ENCODE measurements around the gene CLCN1. TPM values are rescaled to one million over a fixed set of nuclear protein-coding genes. Genes with fewer than 3 reads are reported as not detected.

The CLCN1 gene
- polyA plus RNA-seq, 1 donor: 0.35 TPM

DNA sequence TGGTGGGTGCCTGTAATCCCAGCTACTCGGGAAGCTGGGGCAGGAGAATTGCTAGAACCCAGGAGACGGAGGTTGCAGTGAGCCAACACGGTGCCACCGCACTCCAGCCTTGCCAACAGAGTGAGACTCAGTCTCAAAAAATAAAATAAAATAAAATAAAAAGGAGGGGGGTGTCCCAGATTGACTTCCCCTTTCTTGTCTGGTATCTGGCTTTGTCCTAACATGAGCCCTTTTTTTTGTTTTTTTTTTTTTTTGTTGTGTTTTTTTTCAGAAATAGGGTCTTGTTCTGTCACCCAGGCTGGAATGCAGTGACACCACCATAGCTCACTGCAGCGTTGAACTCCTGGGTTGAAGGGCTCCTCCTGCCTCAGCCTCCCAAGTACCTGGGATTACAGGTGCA, 23.0 kb upstream of the CLCN1 start:
- DNase-seq: no peak

DNA sequence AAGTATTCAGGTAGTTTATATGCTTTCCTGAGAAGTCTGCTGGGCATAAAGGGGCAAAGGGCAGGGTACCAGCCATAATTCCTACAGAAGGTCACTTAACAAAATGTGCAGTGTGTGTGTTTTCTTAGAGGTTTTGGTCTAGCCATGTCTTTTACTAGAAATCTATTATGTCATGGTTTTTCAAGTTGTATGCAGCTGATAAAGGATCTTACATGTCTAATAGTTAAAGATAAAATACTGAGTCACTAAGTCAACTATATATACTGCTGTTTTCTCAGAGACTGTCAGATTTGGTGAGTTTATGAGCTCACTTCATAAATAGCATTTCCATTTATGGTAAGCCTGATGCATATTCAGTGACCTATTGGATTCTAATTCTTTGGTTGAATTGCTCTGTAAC, 20.0 kb upstream of the CLCN1 start:
- no peak for DNase-seq

DNA sequence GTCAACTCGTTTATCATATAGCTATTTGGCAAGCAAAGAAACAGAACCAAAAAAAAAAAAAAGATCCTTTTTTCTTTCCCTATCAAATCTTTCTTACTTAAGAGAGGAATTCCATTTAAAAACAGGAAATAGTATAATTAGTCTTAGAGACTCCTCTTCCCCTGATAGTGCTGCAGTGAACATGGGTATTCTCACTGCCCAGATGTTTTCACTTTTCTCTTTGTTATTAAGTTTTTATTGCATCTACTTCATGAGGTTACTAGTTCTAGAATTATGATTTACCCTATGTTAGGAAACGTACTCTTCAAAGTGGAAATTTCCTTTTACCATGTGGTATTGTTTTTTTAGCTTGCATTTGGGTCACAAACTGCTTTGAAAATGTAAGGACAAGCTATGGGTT, 19.2 kb upstream of the CLCN1 start:
- DNase-seq: no peak

DNA sequence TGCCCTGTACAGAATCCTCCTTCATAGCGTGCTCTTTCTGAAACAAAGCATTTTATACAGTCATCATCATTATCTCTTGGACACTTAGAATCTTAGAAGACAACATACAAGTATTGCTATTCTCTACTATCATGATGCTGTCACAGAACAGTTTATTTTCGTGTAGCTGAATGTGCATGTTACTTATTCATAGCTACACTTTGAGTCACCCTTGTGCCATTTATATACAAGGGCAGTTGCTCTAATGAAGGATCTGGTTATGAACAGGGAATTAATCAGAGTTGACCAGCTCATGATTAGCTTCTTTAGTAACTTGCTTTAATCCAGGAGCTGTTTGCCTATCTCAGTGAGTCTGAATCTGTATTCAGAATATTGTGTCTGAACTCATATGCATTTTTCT, 16.6 kb upstream of the CLCN1 start:
- DNase-seq: no peak

DNA sequence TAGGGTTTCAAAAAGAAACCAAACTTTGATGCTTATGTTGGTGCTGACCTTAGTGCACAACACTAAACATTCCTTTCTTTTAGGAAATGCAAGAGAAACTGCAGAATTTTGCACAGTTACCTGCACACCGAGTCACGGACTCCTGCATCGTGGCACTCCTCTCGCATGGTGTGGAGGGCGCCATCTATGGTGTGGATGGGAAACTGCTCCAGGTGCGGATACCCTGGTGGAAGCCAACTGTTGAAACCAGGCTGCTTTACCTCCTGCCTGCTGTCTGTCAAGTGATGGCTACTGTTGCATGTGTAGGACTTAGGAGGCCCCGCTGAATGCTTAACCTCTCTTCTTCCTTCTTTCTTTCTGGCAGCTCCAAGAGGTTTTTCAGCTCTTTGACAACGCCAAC, 16.1 kb upstream of the CLCN1 start:
- no peak for DNase-seq

DNA sequence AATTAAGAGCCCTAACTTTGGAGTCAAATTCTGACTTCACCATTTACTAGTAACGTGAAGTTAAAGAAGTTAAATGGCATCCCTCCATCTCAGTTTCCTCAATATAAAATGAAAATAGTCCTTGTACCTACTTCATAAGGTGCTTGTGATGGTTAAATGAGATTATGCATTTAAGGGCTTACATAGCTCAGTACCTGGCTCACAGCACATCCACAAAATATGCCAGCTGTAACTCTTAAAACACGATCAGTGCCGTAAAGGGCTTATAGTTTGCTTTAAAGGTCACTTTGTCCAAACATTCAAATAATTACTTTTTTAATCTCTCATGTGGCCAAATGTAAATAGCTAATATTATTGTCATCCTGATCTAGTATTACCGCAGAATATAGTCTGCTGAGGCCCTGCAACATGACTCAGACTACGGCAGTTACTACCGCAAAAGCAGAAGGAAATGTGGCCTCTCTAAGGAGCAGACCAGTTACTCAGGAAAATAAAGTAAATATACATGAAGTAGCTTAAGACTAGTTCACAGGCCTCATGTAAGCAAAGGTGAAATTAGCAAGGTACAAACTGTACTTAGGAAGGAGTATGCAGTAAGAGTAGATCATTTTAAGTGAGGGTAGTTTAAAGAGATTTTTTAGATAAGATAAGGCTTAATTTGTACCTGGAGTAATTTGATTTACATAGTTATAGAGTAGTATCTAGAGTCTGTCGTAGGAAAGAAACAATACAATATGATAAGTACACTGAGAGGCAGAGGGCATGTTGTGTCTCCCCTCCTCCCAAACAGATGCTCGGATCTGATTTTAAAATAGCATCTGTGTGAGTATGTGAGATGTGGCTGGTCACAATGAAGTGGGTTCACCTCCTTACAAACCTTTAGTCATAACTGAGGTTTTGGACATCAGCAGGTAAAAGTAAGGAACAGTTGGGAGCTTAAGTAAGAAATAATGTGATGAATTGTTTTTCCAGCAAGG, 14.7 kb upstream of the CLCN1 start:
- no peak for DNase-seq

DNA sequence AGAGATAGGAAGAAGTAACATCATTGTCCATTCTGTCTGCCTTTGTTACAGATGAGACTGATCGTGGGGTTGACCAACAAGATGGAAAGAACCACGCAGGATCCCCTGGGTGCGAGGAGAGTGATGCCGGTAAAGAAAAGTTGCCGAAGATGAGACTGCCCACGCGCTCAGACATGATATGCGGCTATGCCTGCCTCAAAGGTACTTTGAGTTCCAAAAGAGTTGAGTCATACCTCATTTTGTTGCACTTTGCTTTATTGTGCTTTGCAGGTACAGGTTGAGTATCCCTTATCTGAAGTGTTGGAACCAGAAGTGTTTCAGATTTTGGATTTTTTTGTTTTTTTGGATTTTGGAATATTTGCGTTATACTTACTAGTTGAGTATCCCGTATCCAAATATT, 12.2 kb upstream of the CLCN1 start:
- no peak for DNase-seq

DNA sequence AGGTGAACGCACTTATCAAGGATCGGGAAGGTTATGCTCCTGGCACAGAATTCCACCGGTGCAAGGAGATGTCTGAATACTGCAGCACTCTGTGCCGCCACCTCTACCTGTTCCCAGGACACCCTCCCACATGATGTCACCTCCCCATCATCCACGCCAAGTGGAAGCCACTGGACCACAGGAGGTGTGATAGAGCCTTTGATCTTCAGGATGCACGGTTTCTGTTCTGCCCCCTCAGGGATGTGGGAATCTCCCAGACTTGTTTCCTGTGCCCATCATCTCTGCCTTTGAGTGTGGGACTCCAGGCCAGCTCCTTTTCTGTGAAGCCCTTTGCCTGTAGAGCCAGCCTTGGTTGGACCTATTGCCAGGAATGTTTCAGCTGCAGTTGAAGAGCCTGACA, 11.0 kb upstream of the CLCN1 start:
- DNase-seq: no peak

DNA sequence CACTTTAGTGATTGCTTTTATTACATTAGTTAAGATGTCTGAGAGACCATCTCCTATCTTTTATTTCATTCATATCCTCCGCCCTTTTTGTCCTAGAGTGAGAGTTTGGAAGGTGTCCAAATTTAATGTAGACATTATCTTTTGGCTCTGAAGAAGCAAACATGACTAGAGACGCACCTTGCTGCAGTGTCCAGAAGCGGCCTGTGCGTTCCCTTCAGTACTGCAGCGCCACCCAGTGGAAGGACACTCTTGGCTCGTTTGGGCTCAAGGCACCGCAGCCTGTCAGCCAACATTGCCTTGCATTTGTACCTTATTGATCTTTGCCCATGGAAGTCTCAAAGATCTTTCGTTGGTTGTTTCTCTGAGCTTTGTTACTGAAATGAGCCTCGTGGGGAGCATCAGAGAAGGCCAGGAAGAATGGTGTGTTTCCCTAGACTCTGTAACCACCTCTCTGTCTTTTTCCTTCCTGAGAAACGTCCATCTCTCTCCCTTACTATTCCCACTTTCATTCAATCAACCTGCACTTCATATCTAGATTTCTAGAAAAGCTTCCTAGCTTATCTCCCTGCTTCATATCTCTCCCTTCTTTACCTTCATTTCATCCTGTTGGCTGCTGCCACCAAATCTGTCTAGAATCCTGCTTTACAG, 10.4 kb upstream of the CLCN1 start:
- no peak for DNase-seq

DNA sequence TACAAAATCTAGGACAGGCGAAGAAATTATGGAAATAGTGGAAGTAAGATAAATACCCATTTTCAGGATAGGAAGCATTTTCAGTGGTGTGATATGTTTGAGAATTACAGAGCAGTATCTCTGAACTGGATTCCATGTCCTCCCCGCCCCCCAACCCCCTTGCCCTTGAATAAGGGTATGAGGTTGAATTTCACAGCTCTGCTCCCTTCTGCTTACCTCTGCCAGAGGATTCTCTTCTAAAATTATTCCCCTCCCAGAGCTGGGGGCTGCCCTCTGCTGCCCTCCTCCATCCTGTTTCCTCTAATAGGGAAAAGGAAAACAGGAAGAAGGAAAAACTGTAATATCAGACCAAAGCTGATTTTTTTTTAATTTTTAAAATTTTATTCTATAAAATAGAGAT, 7.3 kb upstream of the CLCN1 start:
- no peak for DNase-seq

DNA sequence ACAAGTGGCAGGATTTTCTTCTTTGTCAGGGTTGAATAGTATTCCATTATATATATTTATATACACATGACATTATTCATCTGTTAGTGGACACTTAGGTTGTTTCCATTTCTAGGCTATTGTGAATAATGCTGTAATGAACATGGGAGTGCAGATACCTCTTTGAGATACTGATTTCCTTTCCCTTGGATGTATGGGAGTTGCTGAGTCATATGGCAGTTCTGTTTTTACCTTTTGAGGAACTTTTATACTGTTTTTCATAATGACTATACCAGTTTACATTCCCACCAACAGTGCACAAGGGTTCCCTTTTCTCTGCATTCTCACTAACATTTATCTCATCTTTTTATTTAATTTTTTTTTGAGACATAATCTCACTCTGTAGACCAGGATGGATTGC, 1.8 kb upstream of the CLCN1 start:
- no peak for DNase-seq

DNA sequence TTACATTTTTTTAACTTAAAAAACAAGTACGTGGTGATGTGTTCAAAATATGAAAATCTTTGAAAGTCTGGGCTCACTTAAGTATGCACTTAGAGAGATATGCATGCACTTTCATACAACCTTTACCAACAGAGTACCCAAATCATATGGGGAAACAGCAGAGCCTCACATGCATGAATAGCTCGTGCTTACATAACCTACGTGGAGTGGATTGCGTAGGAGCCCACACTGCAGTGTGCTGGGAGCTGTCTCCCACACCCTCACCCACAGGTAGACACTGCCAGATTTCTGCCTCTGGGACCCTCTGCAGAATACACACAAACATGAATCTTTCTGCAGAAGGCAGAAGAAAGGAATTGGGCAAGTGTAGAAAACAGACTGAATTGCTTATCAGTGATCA, 581 bp downstream of the CLCN1 start:
- DNase-seq: no peak

DNA sequence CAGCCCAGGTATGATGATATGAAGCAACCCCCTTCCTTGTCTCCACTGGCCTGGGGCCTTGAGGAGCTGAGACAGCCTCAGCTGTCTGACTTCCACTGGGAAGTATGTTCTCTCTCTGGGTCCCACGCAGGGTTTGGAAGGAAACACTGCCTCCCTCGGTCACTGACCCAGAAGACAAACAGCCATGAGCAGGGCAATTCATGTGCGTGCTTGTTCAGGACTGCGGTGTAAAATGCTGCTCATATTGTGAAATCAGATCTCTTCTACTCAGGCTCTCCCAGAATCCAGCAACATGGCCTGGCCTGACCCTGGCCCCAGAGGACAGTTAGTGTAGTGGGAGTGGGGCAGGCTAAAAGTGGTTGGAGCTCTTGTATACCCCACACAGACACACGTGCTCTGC, 2.8 kb downstream of the CLCN1 start:
- peak; percentile 5 for DNase-seq

DNA sequence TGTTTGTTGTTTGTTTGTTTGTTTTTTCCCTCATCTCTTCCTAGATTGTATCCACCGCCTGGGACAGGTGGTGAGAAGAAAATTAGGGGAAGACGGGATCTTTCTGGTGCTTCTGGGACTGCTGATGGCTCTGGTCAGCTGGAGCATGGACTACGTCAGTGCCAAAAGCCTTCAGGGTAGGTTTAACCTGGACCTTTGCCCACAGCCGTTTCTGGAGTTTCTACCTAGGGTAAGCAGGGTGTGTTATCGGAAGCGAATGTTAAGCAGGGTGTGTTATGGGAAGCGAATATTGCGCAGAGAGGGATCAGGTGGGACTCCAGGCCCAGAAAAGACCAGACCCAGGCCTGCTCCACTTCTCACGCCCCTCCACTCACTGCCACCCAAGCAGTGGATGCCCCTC, 4.7 kb downstream of the CLCN1 start:
- no peak for DNase-seq

DNA sequence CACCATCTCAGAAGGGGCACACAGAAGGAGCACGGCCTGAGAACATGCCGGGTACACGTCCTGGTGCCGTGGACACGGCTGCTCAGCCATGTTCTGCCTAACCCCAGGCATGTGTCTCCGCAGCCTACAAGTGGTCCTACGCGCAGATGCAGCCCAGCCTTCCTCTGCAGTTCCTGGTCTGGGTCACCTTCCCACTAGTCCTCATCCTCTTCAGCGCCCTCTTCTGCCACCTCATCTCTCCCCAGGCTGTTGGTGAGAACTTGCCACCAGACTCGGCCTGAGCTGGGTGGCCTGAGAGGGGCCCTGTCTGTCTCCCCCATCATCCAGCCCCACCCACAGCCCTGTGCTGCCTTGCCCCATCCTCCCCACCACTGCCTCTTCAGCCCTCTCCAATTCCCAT, 5.3 kb downstream of the CLCN1 start:
- DNase-seq: no peak

DNA sequence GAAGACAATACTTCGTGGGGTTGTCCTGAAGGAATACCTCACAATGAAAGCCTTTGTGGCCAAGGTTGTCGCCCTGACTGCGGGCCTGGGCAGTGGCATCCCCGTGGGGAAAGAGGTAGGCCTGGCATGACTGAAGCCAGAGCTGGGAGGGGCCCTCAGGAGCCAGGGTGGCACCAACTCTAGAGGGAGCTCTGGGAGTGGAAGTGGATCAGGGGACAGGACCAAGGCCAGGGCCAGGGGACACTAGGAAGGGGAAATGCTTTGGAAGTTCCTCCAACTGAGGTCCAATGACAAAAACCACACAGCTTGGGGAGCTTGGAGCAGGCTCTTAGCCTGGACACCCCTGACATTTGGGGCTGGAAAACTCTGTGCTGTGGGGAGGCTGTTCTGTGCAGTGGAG, 5.8 kb downstream of the CLCN1 start:
- no peak for DNase-seq

DNA sequence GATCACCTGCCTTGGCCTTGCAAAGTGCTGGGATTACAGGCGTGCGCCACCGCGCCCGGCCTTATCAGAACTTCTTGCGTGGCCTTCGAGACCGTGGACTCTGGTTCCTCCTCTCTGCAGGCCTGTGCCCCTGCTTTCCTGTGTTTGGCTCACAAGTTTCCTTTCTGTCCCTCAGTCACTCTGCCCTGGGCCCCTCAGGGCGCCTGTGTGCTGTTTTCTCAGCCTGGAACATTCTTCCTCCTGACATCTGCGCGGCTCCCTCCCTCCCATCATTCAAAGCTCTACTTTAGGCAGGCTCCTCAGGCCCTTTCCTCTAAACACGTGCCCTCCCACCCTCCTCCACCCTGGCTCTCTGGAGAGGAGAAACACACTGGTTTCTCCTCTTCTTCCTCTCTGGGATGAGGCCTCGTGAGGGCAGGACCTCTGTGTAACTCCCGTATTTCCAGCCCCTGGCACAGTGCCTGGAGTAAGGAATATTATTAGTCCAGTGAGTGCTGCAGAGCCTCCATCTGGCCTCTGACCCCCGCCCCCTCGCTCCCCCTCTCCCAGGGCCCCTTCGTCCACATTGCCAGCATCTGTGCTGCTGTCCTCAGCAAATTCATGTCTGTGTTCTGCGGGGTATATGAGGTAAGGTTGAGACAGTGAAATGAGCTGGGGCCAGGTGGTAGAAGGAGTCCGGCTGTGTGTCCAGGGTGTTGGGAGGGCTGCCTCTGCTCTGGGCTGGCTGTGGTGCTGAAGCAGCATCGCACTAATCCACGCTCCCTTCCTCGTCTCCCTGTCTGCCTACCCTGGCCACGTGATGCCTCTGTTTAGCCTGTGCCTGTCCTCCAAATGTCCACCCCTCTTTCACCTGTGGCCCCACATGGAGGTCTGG, 7.1 kb downstream of the CLCN1 start:
- DNase-seq: peak; percentile 34

DNA sequence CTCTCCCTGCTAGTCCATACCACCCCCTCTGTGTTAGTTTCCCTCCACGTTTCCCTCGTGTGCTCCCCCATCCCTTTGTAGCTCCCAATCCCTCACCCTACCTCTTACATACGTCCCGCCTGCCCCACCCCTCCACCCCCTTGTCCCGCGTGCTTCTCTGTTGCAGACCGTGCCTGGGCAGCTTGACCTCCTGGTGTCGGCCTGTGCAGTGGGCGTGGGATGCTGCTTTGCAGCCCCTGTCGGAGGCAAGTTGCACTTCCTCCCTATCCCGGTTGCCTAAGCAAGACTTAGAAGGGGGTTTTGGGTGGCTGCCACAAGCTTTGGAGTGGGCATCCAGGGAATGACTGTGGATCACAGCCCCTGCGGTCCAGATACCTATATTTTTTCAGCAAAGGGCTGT, 7.7 kb downstream of the CLCN1 start:
- DNase-seq: no peak

DNA sequence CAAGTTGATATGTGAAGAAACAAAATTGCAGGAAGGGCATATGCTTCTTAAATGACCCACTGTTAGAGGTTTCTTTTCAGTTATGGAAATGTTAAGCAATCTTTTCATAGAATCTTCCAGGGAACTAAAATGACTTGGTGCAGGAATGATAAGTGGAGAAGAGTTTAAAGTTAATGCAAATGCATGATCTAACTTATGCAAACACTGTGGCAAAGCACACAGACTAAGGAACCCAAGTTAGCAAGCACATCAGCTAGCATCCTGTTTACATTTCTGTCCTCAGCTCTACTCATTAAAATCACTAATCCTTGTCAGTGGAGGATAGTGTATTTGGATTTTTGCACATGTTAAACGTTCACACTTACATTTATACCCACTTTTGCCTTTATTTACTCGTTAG, 9.3 kb downstream of the CLCN1 start:
- DNase-seq: no peak

DNA sequence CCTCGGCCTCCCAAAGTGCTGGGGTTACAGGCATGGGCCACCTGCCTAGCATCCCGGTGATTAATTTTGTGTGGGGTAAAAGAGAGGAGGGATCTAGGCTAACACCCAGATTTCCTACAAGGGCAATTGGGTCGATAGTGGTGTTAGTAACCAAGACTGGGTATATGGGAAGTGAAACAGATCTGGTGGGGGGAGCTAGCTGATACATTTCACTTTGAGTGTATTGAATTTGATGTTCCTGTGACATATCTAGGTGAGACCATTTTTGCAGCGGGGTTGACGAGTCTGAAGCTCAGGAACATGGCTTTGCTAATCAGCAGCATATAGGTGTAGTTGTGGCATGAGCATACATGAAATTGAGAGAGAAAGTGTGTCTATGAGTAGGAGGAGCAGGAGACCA, 12.0 kb downstream of the CLCN1 start:
- DNase-seq: no peak

DNA sequence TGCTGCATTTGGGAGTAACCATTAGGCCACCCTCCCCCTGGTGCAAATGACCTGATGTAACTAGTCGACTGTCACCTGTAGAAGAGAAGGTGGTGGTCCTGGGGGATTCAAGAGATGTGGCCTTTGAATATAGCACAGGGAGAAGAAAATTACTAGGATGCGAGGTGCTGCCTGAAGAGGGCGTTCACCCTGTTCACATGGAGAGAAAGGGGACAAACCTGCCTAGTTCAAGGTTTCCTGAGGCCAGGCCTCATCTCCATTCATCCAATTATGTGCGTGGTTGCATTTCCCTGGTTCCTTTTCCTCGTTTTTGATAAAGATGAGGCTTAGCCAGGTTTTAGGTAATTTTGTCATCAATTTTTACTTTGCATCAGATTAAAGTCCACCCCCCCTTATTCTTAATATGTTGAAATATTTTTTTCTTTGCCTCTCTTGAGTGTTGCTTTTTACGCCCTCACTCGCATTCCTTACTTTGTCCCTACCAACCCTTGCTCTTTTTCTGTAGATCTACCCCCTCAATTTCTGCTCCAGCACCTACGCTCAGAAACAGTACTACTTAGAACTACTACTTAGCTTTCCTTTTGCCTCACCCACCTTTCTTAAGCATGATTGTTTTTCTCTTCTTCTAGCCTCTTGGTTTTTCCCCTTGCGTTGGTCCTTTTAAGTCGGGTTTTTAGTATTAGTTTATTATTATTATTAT, 13.7 kb downstream of the CLCN1 start:
- DNase-seq: no peak

DNA sequence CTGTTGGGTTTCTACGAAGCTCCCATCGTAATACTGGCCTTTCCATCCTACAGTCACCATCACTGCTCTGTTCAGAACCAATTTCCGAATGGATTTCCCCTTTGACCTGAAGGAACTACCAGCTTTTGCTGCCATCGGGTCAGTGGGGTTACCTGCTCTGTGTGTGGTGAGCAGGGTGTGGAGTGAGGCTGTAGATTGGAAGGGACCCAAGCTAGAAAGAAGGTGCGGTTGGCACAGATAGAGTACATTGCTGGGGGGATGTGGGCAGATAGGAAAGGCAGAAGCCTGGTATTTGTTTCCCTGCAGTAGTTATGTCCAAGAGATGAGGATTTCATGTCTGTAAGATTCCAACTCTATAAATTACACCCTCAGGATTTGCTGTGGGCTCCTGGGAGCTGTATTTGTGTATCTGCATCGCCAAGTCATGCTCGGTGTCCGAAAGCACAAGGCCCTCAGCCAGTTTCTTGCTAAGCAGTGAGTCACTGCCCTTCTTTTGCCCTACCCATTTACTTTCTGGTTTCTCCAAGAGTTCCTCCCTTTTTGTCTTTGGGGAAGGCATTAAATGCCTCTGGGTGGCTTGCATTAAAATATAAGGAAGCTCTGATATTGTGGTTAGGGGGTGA, 15.4 kb downstream of the CLCN1 start:
- no peak for DNase-seq
